Upper lobe of left lung (tissue), 4 donors: ENCODE data around the gene EID3.

Source experiments
- POLR2A ChIP-seq, 4 donors: fragments of 450-650 bp; IDR thresholded peaks; one replicate each; pipeline ENCODE4 v1.5.1; 2016 to 2017; ENCODE audit warnings: antibody characterized with exemption in 4 of 4, mild to moderate bottlenecking in 2 of 4
- POLR2AphosphoS5 ChIP-seq, 2 donors: sonication (generic); formaldehyde crosslinking; IDR thresholded peaks; one replicate each; pipeline ENCODE4 v1.5.1; 2017; ENCODE audit warnings: antibody characterized with exemption in 2 of 2
- TF ChIP-seq, protein P1 (sequence below), 6 experiments: fragments of 450-650 bp in 4 of 6; fragments of 200-600 bp in 2 of 6; sonication (generic) in 2 of 6; IDR thresholded peaks; one replicate each; pipeline ENCODE4 v1.5.1; 2016 to 2019; ENCODE audit warnings: antibody characterized with exemption in 6 of 6

DNA sequence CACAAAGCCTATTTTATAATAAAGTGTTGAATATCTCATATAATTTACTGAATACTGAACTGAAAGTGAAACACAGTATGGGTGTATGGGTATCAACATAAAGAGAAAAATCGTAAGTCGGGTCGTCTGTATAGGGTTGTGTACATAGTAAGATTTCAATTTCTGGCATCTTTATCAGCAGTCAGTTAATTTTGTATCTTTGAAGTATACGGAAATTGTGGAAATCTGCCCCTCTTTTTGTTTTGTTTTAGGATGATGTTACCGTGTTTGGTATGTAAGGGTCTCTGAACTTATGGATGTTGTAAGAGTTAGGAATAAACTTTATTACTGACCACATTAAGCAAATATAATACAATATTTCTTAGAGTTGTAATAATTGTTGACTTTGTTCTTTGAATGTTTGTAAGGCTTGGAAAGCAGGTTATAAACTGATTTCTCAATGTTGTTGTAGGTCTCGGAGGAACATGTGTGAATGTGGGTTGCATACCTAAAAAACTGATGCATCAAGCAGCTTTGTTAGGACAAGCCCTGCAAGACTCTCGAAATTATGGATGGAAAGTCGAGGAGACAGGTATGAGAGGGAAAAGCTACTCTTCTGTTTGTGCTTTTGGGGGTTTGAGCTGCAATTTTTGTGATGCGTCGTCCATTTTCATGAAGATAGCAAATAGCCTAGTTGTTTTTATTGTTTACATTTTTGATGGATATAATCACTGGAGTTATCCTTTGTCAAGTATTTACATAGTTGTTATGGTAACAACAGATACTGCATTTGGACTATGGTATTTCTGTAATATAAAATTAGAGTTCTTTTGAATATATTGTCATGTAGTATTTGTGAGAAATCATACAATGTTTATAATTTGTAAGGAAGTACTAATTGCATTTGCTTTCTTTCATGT is 12.0 kb downstream of the EID3 start:
- TF ChIP-seq, protein P1, sequence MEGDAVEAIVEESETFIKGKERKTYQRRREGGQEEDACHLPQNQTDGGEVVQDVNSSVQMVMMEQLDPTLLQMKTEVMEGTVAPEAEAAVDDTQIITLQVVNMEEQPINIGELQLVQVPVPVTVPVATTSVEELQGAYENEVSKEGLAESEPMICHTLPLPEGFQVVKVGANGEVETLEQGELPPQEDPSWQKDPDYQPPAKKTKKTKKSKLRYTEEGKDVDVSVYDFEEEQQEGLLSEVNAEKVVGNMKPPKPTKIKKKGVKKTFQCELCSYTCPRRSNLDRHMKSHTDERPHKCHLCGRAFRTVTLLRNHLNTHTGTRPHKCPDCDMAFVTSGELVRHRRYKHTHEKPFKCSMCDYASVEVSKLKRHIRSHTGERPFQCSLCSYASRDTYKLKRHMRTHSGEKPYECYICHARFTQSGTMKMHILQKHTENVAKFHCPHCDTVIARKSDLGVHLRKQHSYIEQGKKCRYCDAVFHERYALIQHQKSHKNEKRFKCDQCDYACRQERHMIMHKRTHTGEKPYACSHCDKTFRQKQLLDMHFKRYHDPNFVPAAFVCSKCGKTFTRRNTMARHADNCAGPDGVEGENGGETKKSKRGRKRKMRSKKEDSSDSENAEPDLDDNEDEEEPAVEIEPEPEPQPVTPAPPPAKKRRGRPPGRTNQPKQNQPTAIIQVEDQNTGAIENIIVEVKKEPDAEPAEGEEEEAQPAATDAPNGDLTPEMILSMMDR (IDR thresholded peaks at IDR 0.05), result no peak
- TF ChIP-seq POLR2A (IDR thresholded peaks at IDR 0.05), result no peak
- no peak for TF ChIP-seq POLR2AphosphoS5 (IDR thresholded peaks at IDR 0.05)
